ENCODE data around the gene PTPRD. TPM values are rescaled to one million over a fixed set of nuclear protein-coding genes. Genes with fewer than 3 reads are reported as not detected.
A peak's percentile ranks its signal among the peaks of the same experiment; 100 is the strongest.
"Not testable (repeated sequence)": the region's sequence is repeated elsewhere in the genome, so short reads cannot be mapped to it uniquely, and the experiment has no call there.

Gene PTPRD
- total RNA-seq, 1 experiment from 2014 or later, result 69.6 TPM

GRCh38 chr9:8980496-8981013 is 1632.2 kb downstream of the PTPRD start (continued):
- TF ChIP-seq AFF4 (CRISPR knock-in tag; IDR thresholded peaks at IDR 0.05; ENCODE audit: borderline replicate concordance), result no peak
- TF ChIP-seq EMX1 (CRISPR knock-in tag; IDR thresholded peaks at IDR 0.05), result no peak
- TF ChIP-seq ZSCAN18 (CRISPR knock-in tag; IDR thresholded peaks at IDR 0.05), result no peak
- TF ChIP-seq NFE2L1 (CRISPR knock-in tag; IDR thresholded peaks at IDR 0.05), result no peak

DNA sequence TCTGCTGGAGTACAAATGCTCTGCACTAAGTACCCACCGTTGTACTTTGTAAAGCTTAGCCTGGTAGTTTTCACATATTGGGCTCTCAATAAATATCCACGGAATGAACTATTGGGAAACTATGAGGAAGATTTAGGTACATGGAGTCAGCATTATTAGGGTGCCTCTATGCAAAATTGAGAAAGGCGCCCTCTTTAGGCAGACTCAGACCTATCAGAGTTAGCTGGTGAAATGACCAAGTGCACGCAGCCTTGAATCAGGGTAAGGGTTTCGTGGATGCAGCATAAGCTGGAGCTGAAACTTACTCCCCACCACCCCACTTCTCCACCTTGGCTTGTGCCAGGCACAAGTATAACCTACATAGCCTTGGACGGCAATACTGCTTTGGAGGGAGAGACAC is 1634.5 kb downstream of the PTPRD start:
- ATAC-seq, result peak; percentile 71
- Mint-ChIP-seq H3K4me3 (no peak overlapping the region), H3K36me3 (no peaks in the 10 kb centered on the region), H3K4me1 (no peaks in the 10 kb centered on the region), H3K27ac (no peak overlapping the region), H3K9me3 (peaks cover 2% of the 10 kb centered on the region), H3K27me3 (ENCODE audit: low read depth) (no peaks in the 10 kb centered on the region)
- TF ChIP-seq RORB (CRISPR knock-in tag; IDR thresholded peaks at IDR 0.05), result no peak
- TF ChIP-seq, protein P1, sequence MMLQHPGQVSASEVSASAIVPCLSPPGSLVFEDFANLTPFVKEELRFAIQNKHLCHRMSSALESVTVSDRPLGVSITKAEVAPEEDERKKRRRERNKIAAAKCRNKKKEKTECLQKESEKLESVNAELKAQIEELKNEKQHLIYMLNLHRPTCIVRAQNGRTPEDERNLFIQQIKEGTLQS (CRISPR knock-in tag; conservative IDR thresholded peaks at IDR 0.05), result no peak
- no peak for TF ChIP-seq GRHL2 (CRISPR knock-in tag; IDR thresholded peaks at IDR 0.05; ENCODE audit: insufficient replicate concordance, severe bottlenecking)
- no peak for TF ChIP-seq ZBTB21 (CRISPR knock-in tag; IDR thresholded peaks at IDR 0.05; ENCODE audit: borderline replicate concordance)
- no peak for TF ChIP-seq ZSCAN18 (CRISPR knock-in tag; IDR thresholded peaks at IDR 0.05)
- no peak for TF ChIP-seq KAT7 (CRISPR knock-in tag; IDR thresholded peaks at IDR 0.05; ENCODE audit: borderline replicate concordance)
- TF ChIP-seq, protein P2, sequence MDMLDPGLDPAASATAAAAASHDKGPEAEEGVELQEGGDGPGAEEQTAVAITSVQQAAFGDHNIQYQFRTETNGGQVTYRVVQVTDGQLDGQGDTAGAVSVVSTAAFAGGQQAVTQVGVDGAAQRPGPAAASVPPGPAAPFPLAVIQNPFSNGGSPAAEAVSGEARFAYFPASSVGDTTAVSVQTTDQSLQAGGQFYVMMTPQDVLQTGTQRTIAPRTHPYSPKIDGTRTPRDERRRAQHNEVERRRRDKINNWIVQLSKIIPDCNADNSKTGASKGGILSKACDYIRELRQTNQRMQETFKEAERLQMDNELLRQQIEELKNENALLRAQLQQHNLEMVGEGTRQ (CRISPR knock-in tag; IDR thresholded peaks at IDR 0.05), result no peak
- TF ChIP-seq ATF6 (CRISPR knock-in tag; IDR thresholded peaks at IDR 0.05), result no peak
- DNase-seq (ENCODE audit: low spot score), result no peak
- CTCF ChIA-PET, result interaction anchor here (0.8 to 0.9 kb wide), 2 partner anchors 9 to 24 kb away, joined by 3 read pairs; no protein-coding TSS in a partner anchor
- POLR2A ChIA-PET, result no interaction called here

GRCh38 chr9:8968350-8968749 is 1644.5 kb downstream of the PTPRD start:
- H3K9me3 Mint-ChIP-seq; H3K4me1 Mint-ChIP-seq; CTCF ChIA-PET; ATAC-seq; POLR2A ChIA-PET; H3K4me3 Mint-ChIP-seq; H3K27me3 Mint-ChIP-seq (ENCODE audit: low read depth); DNase-seq (ENCODE audit: low spot score); H3K36me3 Mint-ChIP-seq; H3K27ac Mint-ChIP-seq: not testable (repeated sequence)
